Measurements from ENCODE around the gene CYTH2.

The CYTH2 gene

GRCh38 chr19:48478339-48479256 lies 9.4 kb downstream of the CYTH2 start:
- Histone ChIP-seq H3K4me3 (ENCODE audit: severe bottlenecking) (no peak overlapping the region), H3K4me1 (ENCODE audit: insufficient read depth, poor library complexity, severe bottlenecking) (no peaks in the 10 kb centered on the region), H3K27ac (ENCODE audit: poor library complexity, severe bottlenecking) (no peak overlapping the region), H3K36me3 (ENCODE audit: low read depth) (peaks cover 48% of the 10 kb centered on the region), H3K9me3 (ENCODE audit: severe bottlenecking) (no peaks in the 10 kb centered on the region), H3K27me3 (ENCODE audit: insufficient read depth, poor library complexity, severe bottlenecking) (no peaks in the 10 kb centered on the region)
- ATAC-seq (ENCODE audit: low read depth) (no peak), DNase-seq (ENCODE audit: low spot score) (peak; percentile 65)
- TF ChIP-seq, protein P1, sequence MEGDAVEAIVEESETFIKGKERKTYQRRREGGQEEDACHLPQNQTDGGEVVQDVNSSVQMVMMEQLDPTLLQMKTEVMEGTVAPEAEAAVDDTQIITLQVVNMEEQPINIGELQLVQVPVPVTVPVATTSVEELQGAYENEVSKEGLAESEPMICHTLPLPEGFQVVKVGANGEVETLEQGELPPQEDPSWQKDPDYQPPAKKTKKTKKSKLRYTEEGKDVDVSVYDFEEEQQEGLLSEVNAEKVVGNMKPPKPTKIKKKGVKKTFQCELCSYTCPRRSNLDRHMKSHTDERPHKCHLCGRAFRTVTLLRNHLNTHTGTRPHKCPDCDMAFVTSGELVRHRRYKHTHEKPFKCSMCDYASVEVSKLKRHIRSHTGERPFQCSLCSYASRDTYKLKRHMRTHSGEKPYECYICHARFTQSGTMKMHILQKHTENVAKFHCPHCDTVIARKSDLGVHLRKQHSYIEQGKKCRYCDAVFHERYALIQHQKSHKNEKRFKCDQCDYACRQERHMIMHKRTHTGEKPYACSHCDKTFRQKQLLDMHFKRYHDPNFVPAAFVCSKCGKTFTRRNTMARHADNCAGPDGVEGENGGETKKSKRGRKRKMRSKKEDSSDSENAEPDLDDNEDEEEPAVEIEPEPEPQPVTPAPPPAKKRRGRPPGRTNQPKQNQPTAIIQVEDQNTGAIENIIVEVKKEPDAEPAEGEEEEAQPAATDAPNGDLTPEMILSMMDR (IDR thresholded peaks at IDR 0.05; ENCODE audit: poor library complexity, severe bottlenecking), result no peak

GRCh38 chr19:48479686-48480085 lies 10.5 kb downstream of the CYTH2 start:
- ATAC-seq (ENCODE audit: low read depth) (0 out of 3 replicates have a peak, but pooled peaks have one; percentile 4), DNase-seq (ENCODE audit: low spot score) (no peak)
- peaks cover 39% of the 10 kb centered on the region for H3K36me3 ChIP-seq (ENCODE audit: low read depth)
- H3K9me3 ChIP-seq (ENCODE audit: severe bottlenecking), result no peaks in the 10 kb centered on the region
- H3K4me1 ChIP-seq (ENCODE audit: insufficient read depth, poor library complexity, severe bottlenecking), result no peaks in the 10 kb centered on the region
- H3K27ac ChIP-seq (ENCODE audit: poor library complexity, severe bottlenecking), result no peak overlapping the region
- H3K4me3 ChIP-seq (ENCODE audit: severe bottlenecking), result no peak overlapping the region
- H3K27me3 ChIP-seq (ENCODE audit: insufficient read depth, poor library complexity, severe bottlenecking), result no peaks in the 10 kb centered on the region
- TF ChIP-seq, protein P1 (IDR thresholded peaks at IDR 0.05; ENCODE audit: poor library complexity, severe bottlenecking), result no peak

GRCh38 chr19:48480183-48480557 lies 11.0 kb downstream of the CYTH2 start:
- no peaks in the 10 kb centered on the region for H3K4me1 ChIP-seq (ENCODE audit: insufficient read depth, poor library complexity, severe bottlenecking)
- no peaks in the 10 kb centered on the region for H3K27me3 ChIP-seq (ENCODE audit: insufficient read depth, poor library complexity, severe bottlenecking)
- DNase-seq (ENCODE audit: low spot score) (peak; percentile 65), ATAC-seq (ENCODE audit: low read depth) (peak; percentile 15; the same call in 1 of the 3 replicates)
- H3K27ac ChIP-seq (ENCODE audit: poor library complexity, severe bottlenecking), result peak overlapping the region; percentile 7
- H3K9me3 ChIP-seq (ENCODE audit: severe bottlenecking), result no peaks in the 10 kb centered on the region
- peaks cover 34% of the 10 kb centered on the region for H3K36me3 ChIP-seq (ENCODE audit: low read depth)
- TF ChIP-seq, protein P1 (IDR thresholded peaks at IDR 0.05; ENCODE audit: poor library complexity, severe bottlenecking), result no peak
- peak overlapping the region; percentile 8 for H3K4me3 ChIP-seq (ENCODE audit: severe bottlenecking)

DNA sequence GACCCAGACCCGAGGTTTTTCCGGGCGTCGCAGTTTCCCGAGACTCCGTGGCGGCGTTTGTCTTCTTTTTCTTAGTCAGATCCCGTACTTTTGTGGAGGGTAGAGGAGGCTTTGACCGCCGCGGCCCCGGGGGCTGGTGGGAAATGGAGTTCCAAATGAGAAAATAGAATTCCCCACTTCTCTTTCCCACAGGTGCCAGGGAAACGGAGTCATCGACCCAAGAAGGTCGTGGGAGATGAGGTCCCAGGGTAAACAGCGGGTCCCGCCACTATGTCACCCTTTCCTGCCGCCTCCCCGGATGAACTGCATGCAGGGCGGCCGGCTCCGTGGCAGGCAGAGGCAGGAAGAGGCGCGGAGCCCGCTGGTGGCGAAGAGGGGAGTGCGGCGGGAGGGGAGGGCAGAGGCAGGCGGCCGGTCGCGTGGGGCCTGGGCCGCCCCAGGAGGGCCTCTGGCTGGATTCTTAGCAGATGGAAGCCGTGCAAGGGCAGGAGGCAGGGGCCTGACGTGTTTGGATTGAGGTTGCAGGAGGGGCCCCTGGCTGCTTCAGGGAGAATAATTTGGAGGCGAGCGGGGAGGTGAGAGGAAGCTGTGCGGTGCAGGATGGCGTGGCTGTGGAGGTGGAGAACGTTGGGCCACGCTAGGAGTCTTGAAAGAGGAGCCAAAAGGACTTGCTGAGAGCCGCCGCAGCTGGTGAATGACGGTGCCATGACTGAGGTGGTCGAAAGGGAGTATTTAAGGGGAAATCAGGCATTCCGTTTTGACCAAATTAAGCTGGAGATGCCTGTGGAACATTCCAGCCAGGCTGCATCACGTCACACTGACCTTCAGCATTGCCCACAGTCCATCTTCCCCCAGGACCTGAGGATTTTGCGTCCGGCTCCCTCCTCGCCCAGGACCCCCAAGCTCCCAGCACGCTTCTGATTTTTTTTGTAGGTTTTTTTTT lies 11.7 kb downstream of the CYTH2 start:
- H3K27ac ChIP-seq (ENCODE audit: poor library complexity, severe bottlenecking), result peak overlapping the region; percentile 7
- H3K4me1 ChIP-seq (ENCODE audit: insufficient read depth, poor library complexity, severe bottlenecking), result no peaks in the 10 kb centered on the region
- no peaks in the 10 kb centered on the region for H3K27me3 ChIP-seq (ENCODE audit: insufficient read depth, poor library complexity, severe bottlenecking)
- peaks cover 27% of the 10 kb centered on the region for H3K36me3 ChIP-seq (ENCODE audit: low read depth)
- peak overlapping the region; percentile 8 for H3K4me3 ChIP-seq (ENCODE audit: severe bottlenecking)
- no peaks in the 10 kb centered on the region for H3K9me3 ChIP-seq (ENCODE audit: severe bottlenecking)
- DNase-seq (ENCODE audit: low spot score) (no peak), ATAC-seq (ENCODE audit: low read depth) (peak; percentile 37; the same call in 2 of the 3 replicates)
- TF ChIP-seq, protein P1 (IDR thresholded peaks at IDR 0.05; ENCODE audit: poor library complexity, severe bottlenecking), result no peak
